SU-DHL-6 (cell line): ENCODE measurements around the gene INO80D.

ENCODE experiments used
- H2AFZ ChIP-seq: fragments of 200-600 bp; sonication (generic); 2 replicates; pipeline ENCODE4 v1.6.1; 2014; ENCODE audit warnings: low read depth, mild to moderate bottlenecking, moderate library complexity, mixed read lengths, antibody characterized with exemption, low read length; ENCODE audit not compliant: severe bottlenecking
- H3F3A ChIP-seq: fragments of 200-600 bp; shearing (Covaris generic); 2 replicates; pipeline ENCODE4 v1.6.0; 2016; ENCODE audit warnings: antibody characterized with exemption, mild to moderate bottlenecking; ENCODE audit not compliant: insufficient read depth
- H3K27ac ChIP-seq: fragments of 200-600 bp; sonication (generic); 2 replicates; pipeline ENCODE4 v1.5.1; 2016; ENCODE audit warnings: low read depth, mild to moderate bottlenecking, low read length, moderate library complexity, mixed read lengths
- H3K27me3 ChIP-seq: fragments of 200-600 bp; sonication (generic), shearing (Covaris generic); 2 replicates; pipeline ENCODE4 v1.6.0; 2014; ENCODE audit warnings: mild to moderate bottlenecking, low read length
- H3K36me3 ChIP-seq: fragments of 200-600 bp; sonication (generic); 2 replicates; pipeline ENCODE4 v1.6.1; 2014; ENCODE audit warnings: mild to moderate bottlenecking, low read length, mixed read lengths
- H3K4me2 ChIP-seq: fragments of 300-600, 200-600 bp; shearing (Covaris generic), sonication (generic); 2 replicates; pipeline ENCODE4 v1.6.0; 2014; ENCODE audit warnings: low read length, low read depth, mild to moderate bottlenecking; ENCODE audit not compliant: poor library complexity, severe bottlenecking
- H3K4me3 ChIP-seq: fragments of 200-600 bp; sonication (generic); 2 replicates; pipeline ENCODE4 v1.5.1; 2014; ENCODE audit warnings: antibody characterized with exemption, low read length, mild to moderate bottlenecking, mixed read lengths; ENCODE audit not compliant: insufficient read depth, poor library complexity, severe bottlenecking
- H3K79me2 ChIP-seq: fragments of 200-600 bp; sonication (generic); 2 replicates; pipeline ENCODE4 v1.6.1; 2014; ENCODE audit warnings: mild to moderate bottlenecking, low read length, moderate library complexity; ENCODE audit not compliant: insufficient read depth
- H3K9ac ChIP-seq: fragments of 200-600 bp; sonication (generic); 2 replicates; pipeline ENCODE4 v1.7.0; 2014; ENCODE audit warnings: mild to moderate bottlenecking, low read length
- H3K9me2 ChIP-seq: fragments of 200-600 bp; sonication (generic); replicated peaks from 2 replicates; pipeline ENCODE4 v1.6.1; 2014; ENCODE audit warnings: low read length; ENCODE audit not compliant: insufficient read depth
- H3K9me3 ChIP-seq: fragments of 200-600 bp; sonication (generic); 2 replicates; pipeline ENCODE4 v1.6.1; 2014; ENCODE audit warnings: low read length, mixed read lengths; ENCODE audit not compliant: insufficient read depth
- H4K20me1 ChIP-seq: fragments of 200-600 bp; sonication (generic); 2 replicates; pipeline ENCODE4 v1.6.1; 2014; ENCODE audit warnings: low read depth, mild to moderate bottlenecking, antibody characterized with exemption, low read length, moderate library complexity, mixed read lengths
- CTCF ChIP-seq: fragments of 200-600 bp; sonication (generic); IDR thresholded peaks from one replicate; pipeline ENCODE4 v1.5.1; 2017; ENCODE audit warnings: antibody characterized with exemption, mild to moderate bottlenecking, low read length, moderate library complexity; ENCODE audit not compliant: insufficient read depth, poor library complexity, severe bottlenecking
- EZH2phosphoT487 ChIP-seq: fragments of 200-600 bp; sonication (generic), shearing (Covaris generic); conservative IDR thresholded peaks from 2 replicates; pipeline ENCODE4 v1.6.1; 2018; ENCODE audit warnings: mild to moderate bottlenecking, antibody characterized with exemption, low read length, moderate library complexity, mixed read lengths

Gene INO80D

GRCh38 chr2:205957452-205958154, 128.4 kb downstream of the INO80D start:
- no peak overlapping the region for H3K27ac ChIP-seq
- no peak overlapping the region for H3K4me3 ChIP-seq
- no peaks in the 10 kb centered on the region for H3K9me2 ChIP-seq
- no peaks in the 10 kb centered on the region for H3K79me2 ChIP-seq
- TF ChIP-seq CTCF, result no peak
- no peak for TF ChIP-seq EZH2phosphoT487
- H4K20me1 ChIP-seq, result no peaks in the 10 kb centered on the region
- no peak overlapping the region for H2AFZ ChIP-seq
- H3K4me2 ChIP-seq, result no peak overlapping the region
- H3K27me3 ChIP-seq, result no peaks in the 10 kb centered on the region
- no peak overlapping the region for H3K9ac ChIP-seq
- no peaks in the 10 kb centered on the region for H3K9me3 ChIP-seq
- no peaks in the 10 kb centered on the region for H3F3A ChIP-seq
- H3K36me3 ChIP-seq, result no peaks in the 10 kb centered on the region

DNA sequence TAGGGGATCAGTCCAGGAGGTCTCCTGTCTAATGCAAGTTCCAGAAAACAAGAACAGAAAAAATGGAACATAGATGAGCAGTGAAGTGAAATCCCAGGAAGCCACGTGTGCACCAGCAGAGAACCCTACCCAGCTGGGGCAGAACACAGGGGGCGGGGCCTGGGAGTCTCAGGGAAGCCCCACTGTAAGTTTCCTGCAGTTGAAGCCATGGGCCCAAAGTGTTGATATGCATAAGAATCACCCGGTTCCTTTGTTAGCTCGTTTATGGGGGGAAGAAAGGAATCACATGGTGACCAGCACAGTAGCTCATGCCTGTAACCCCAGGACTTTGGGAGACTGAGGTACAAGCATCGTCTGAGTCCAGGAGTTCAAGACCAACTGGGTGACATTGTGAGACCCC, 131.3 kb downstream of the INO80D start:
- Histone ChIP-seq H3K36me3 (no peaks in the 10 kb centered on the region), H3K27me3 (no peaks in the 10 kb centered on the region), H4K20me1 (no peaks in the 10 kb centered on the region), H3K4me2 (no peak overlapping the region), H3K9me3 (no peaks in the 10 kb centered on the region), H3K9ac (no peak overlapping the region), H2AFZ (no peak overlapping the region), H3F3A (no peaks in the 10 kb centered on the region), H3K27ac (no peak overlapping the region), H3K9me2 (no peaks in the 10 kb centered on the region), H3K4me3 (no peak overlapping the region), H3K79me2 (no peaks in the 10 kb centered on the region)
- no peak for TF ChIP-seq CTCF
- no peak for TF ChIP-seq EZH2phosphoT487

GRCh38 chr2:205952282-205952681, 133.7 kb downstream of the INO80D start:
- Histone ChIP-seq H3K79me2 (no peaks in the 10 kb centered on the region), H4K20me1 (no peaks in the 10 kb centered on the region)

More at GRCh38 chr2:205952282-205952681, 133.7 kb downstream of the INO80D start:
- Histone ChIP-seq H3K9me2 (no peaks in the 10 kb centered on the region), H3K27ac (no peak overlapping the region), H2AFZ (no peak overlapping the region), H3K27me3 (no peaks in the 10 kb centered on the region), H3K4me3 (no peak overlapping the region), H3K9ac (no peak overlapping the region), H3K4me2 (no peak overlapping the region), H3F3A (no peaks in the 10 kb centered on the region), H3K36me3 (no peaks in the 10 kb centered on the region), H3K9me3 (no peaks in the 10 kb centered on the region)
- TF ChIP-seq CTCF (no peak), EZH2phosphoT487 (no peak)
